K562 (cell line): ENCODE measurements around the gene BANF2. TPM values are rescaled to one million over a fixed set of nuclear protein-coding genes. Genes with fewer than 3 reads are reported as not detected.

Experiments used
- ATAC-seq: fragments of 200-7000 bp; cut with Tn5 transposase; 3 replicates; pipeline ENCODE4 v1.9.1; 2020; ENCODE audit warnings: moderate library complexity
- BruUV-seq: library from RNA; stranded (reverse); fragments of 400-500 nt; replicated peaks from 2 replicates; lab custom pipeline; 2021; lab: Mats Ljungman, UMichigan
- CTCF ChIA-PET: fragments of 300-600 bp; formaldehyde crosslinking; extraction: SDS; loops from one replicate; lab custom pipeline; 2021; ENCODE audit warnings: low intra/inter-chr PET ratio; lab: Yijun Ruan, JAX
- POLR2A ChIA-PET: fragments of 300-600, 350-650 bp; sonication (Branson Sonifier 250); formaldehyde crosslinking; extraction: SDS; loops from one replicate; lab custom pipeline; 2021; ENCODE audit warnings: antibody characterized with exemption, inconsistent platforms; lab: Yijun Ruan, JAX
- DNase-seq, 4 experiments: peaks; one replicate each; pipeline versions ENCODE4 v3.0.0 to v3.0.0-alpha.2; 2011 to 2018; ENCODE audit warnings: low spot score in 3 of 4, mixed read lengths in 3 of 4; ENCODE audit errors: extremely low read depth in 1 of 4
- FAIRE-seq: peaks from 2 replicates; lab custom pipeline; 2011; peaks lifted over from hg19 to GRCh38; lab: Jason Lieb, UNC
- H2AFZ ChIP-seq: 2 replicates; pipeline ENCODE4 v1.6.0; 2011; ENCODE audit warnings: low read depth, low read length, control low read depth, inconsistent platforms
- H3K27ac ChIP-seq: fragments of 200-600 bp; 3 replicates; pipeline ENCODE4 v1.8.0; 2011; ENCODE audit warnings: low read depth, mild to moderate bottlenecking, control low read depth, inconsistent platforms, low read length, moderate library complexity, mixed read lengths; ENCODE audit errors: extremely low read depth
- H3K27me3 ChIP-seq, 2 experiments: fragments of 300-600 bp in 1 of 2; 2 replicates in 1 of 2; 3 replicates in 1 of 2; pipeline versions ENCODE4 v1.6.0 to v1.8.0; 2011; ENCODE audit warnings: inconsistent platforms in 2 of 2, low read length in 2 of 2, mild to moderate bottlenecking in 1 of 2, mixed read lengths in 1 of 2, moderate library complexity in 1 of 2; ENCODE audit not compliant: control insufficient read depth in 2 of 2, insufficient read depth in 2 of 2
- H3K36me3 ChIP-seq: fragments of 300-600 bp; 3 replicates; pipeline ENCODE4 v1.8.0; 2011; ENCODE audit warnings: mild to moderate bottlenecking, low read length, inconsistent platforms; ENCODE audit not compliant: control insufficient read depth, insufficient read depth
- H3K4me1 ChIP-seq, 2 experiments: fragments of 200-600 bp in 1 of 2; replicated peaks in 1 of 2; 2 replicates in 1 of 2; 3 replicates in 1 of 2; pipeline versions ENCODE4 v1.5.1 to v1.8.0; 2011; ENCODE audit warnings: inconsistent platforms in 2 of 2, low read length in 2 of 2, mild to moderate bottlenecking in 1 of 2, mixed read lengths in 1 of 2, moderate library complexity in 1 of 2; ENCODE audit not compliant: control insufficient read depth in 2 of 2, insufficient read depth in 2 of 2
- H3K4me2 ChIP-seq: 2 replicates; pipeline ENCODE4 v1.6.1; 2011; ENCODE audit warnings: low read length, control low read depth, inconsistent platforms, mixed read lengths; ENCODE audit not compliant: insufficient read depth
- H3K4me3 ChIP-seq: fragments of 200-600 bp; sonication (generic), shearing (Covaris generic); 2 replicates; pipeline ENCODE4 v1.5.1; 2016; ENCODE audit warnings: control low read depth, inconsistent platforms
- H3K79me2 ChIP-seq: fragments of 200-600 bp; 3 replicates; pipeline ENCODE4 v1.8.0; 2011; ENCODE audit warnings: low read length, inconsistent platforms; ENCODE audit not compliant: control insufficient read depth, insufficient read depth
- H3K9ac ChIP-seq, 2 experiments: 2 replicates each; pipeline versions ENCODE4 v1.6.0 to v1.6.1; 2011; ENCODE audit warnings: low read depth in 2 of 2, low read length in 2 of 2, control low read depth in 1 of 2, inconsistent platforms in 1 of 2, mild to moderate bottlenecking in 1 of 2, mixed read lengths in 1 of 2; ENCODE audit not compliant: insufficient read depth in 1 of 2
- H3K9me1 ChIP-seq: one replicate; pipeline ENCODE4 v1.6.0; 2011; ENCODE audit warnings: inconsistent platforms, mild to moderate bottlenecking, low read length, moderate library complexity; ENCODE audit not compliant: control insufficient read depth, insufficient read depth
- H3K9me3 ChIP-seq: replicated peaks from 2 replicates; pipeline ENCODE4 v1.5.1; 2011; ENCODE audit warnings: low read depth, low read length, inconsistent platforms; ENCODE audit not compliant: control insufficient read depth, insufficient read depth
- H4K20me1 ChIP-seq: replicated peaks from 2 replicates; pipeline ENCODE4 v1.6.1; 2011; ENCODE audit warnings: low read length, inconsistent platforms, mixed read lengths; ENCODE audit not compliant: control insufficient read depth, insufficient read depth
- BRF1 ChIP-seq: IDR thresholded peaks from 3 replicates; pipeline ENCODE4 v1.6.1; 2011; ENCODE audit warnings: borderline replicate concordance, mild to moderate bottlenecking; ENCODE audit not compliant: insufficient read length; ENCODE audit errors: extremely low read depth
- DIDO1 ChIP-seq: fragments of 450-650 bp; IDR thresholded peaks from 2 replicates; pipeline ENCODE4 v1.6.1; 2016; ENCODE audit warnings: low read depth, missing biosample characterization, missing genetic modification characterization
- KAT2B ChIP-seq: IDR thresholded peaks from one replicate; pipeline ENCODE4 v1.6.1; 2012; ENCODE audit warnings: low read depth, mild to moderate bottlenecking, control low read depth, inconsistent platforms, low read length, moderate library complexity
- PRMT5 ChIP-seq: sonication (generic); formaldehyde crosslinking; IDR thresholded peaks from 2 replicates; pipeline ENCODE4 v1.5.0; 2020; ENCODE audit warnings: missing genetic modification reagents
- TCF7 ChIP-seq: sonication (generic); IDR thresholded peaks from 2 replicates; pipeline ENCODE4 v1.6.1; 2016; ENCODE audit warnings: antibody characterized with exemption, borderline replicate concordance
- TFAP4 ChIP-seq: sonication (generic); formaldehyde crosslinking; IDR thresholded peaks from 2 replicates; pipeline ENCODE4 v1.8.0; 2022; ENCODE audit warnings: missing genetic modification reagents, mild to moderate bottlenecking, moderate library complexity, borderline replicate concordance
- WHSC1 ChIP-seq: IDR thresholded peaks from one replicate; pipeline ENCODE4 v1.6.1; 2012; ENCODE audit warnings: low read length, control low read depth, inconsistent platforms
- ZNF77 ChIP-seq: fragments of 250-450 bp; sonication (Bioruptor Pico); IDR thresholded peaks from 2 replicates; pipeline ENCODE4 v1.5.0; 2020
- WGBS: fragments of 100-300 bp; shearing (Covaris generic); methylation state at CpG from one replicate; pipeline ENCODE4 v1.1.6; 2016; ENCODE audit warnings: low coverage, mixed read lengths; ENCODE audit not compliant: insufficient coverage; ENCODE audit errors: missing lambda C conversion rate; 5-methylcytosine and 5-hydroxymethylcytosine counted together
- in situ Hi-C: fragments of 300-500 bp; cut with MboI; formaldehyde crosslinking; loops from 4 replicates; pipeline ENCODE4 v1.15.0; 2018; ENCODE audit warnings: inconsistent platforms, mixed read lengths
- intact Hi-C: fragments of 100-400 bp; cut with micrococcal nuclease; formaldehyde crosslinking; loops from 2 replicates; pipeline ENCODE4 v1.14.2; 2022
- polyA plus RNA-seq, 8 experiments: library from polyadenylated mRNA; depleted of rRNA in 4 of 8; stranded (reverse) in 5 of 8; unstranded in 3 of 8; fragments of >200 nt; fragmentation: Nextera tagmentation in 2 of 8; fragmentation: Illumina TruSeq in 1 of 8; extraction: Ambion mirVana in 2 of 8; extraction: Trizol in 1 of 8; gene quantifications; 2 replicates each; pipeline versions ENCODE4 v1.2.1 to v1.2.3, GENCODE V29; 2011 to 2014; ENCODE audit warnings: inconsistent platforms in 1 of 8, missing spikeins in 1 of 8
- total RNA-seq, 7 experiments: library from RNA; depleted of rRNA in 6 of 7; stranded (reverse); fragments of >200 nt in 6 of 7; fragmentation: Illumina TruSeq in 2 of 7; extraction: Trizol in 2 of 7; gene quantifications; 2 replicates each; pipeline versions ENCODE4 v1.2.1 to v1.2.3, GENCODE V29; 2011 to 2021; ENCODE audit warnings: low replicate concordance in 1 of 7
- TF ChIP-seq, protein P1 (sequence below), 2 experiments: fragments of 450-650 bp in 1 of 2; sonication (generic) in 1 of 2; formaldehyde crosslinking in 1 of 2; IDR thresholded peaks; 2 replicates each; pipeline versions ENCODE4 v1.7.1 to v1.9.0; 2016 to 2022; ENCODE audit warnings: inconsistent platforms in 1 of 2, mild to moderate bottlenecking in 1 of 2, missing genetic modification reagents in 1 of 2

The BANF2 gene
- total and polyA plus RNA-seq, 9 of the 15 experiments (the other 6 are each of a cell fraction or from before 2014, with no cell fraction given): not detected

DNA sequence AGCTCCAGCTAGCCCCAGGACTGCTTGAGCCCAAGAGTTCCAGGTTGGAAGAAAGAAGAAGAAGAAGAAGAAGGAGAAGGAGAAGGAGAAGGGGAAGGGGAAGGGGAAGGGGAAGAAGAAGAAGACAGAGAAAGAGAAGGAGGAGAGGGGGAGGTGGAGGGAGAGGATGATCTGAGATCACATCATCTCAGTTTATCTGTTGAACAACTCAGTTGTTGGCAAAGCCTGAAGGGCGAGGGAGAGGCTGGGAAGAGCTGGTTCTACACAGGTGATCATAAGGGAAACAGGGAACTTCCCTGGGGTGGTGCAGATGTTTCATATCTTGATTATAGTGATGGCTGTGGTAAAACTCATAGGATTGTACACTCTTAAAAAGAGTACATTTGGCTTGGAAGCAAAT, 14.6 kb upstream of the BANF2 start:
- no peak overlapping the region for H3K4me3 ChIP-seq
- POLR2A ChIA-PET: no interaction called here
- H3K4me2 ChIP-seq: no peak overlapping the region
- FAIRE-seq (no peak), ATAC-seq (no peak), DNase-seq (no peak)
- no peak overlapping the region for H2AFZ ChIP-seq
- in situ Hi-C loops: no loop called here
- intact Hi-C loops: loop anchor here (10.0 kb wide), 2 partner anchors 210 to 310 kb away; no protein-coding TSS in a partner anchor
- peaks cover 8 to 20% of the 10 kb centered on the region in 2 experiments for H3K27me3 ChIP-seq
- WGBS: no CpG with 5 or more reads among the region's 1 CpG
- no peak overlapping the region for H3K27ac ChIP-seq
- H3K9ac ChIP-seq: no peak overlapping the region
- no peaks in the 10 kb centered on the region; the same call in 2 of the 3 replicates for H3K36me3 ChIP-seq
- H3K9me1 ChIP-seq: no peaks in the 10 kb centered on the region
- no TSS peak for BruUV-seq
- CTCF ChIA-PET: no interaction called here
- 0 out of 2 replicates have a peak, but pooled peaks cover under 1% of the 10 kb centered on the region for H4K20me1 ChIP-seq
- H3K79me2 ChIP-seq: peaks cover 10% of the 10 kb centered on the region
- H3K9me3 ChIP-seq: peaks cover 2% of the 10 kb centered on the region; the same call in 1 of the 2 replicates
- H3K4me1 ChIP-seq: peaks cover 6 to 10% of the 10 kb centered on the region in 2 experiments; a peak in 4 of 5 replicates
- TF ChIP-seq, protein P1, sequence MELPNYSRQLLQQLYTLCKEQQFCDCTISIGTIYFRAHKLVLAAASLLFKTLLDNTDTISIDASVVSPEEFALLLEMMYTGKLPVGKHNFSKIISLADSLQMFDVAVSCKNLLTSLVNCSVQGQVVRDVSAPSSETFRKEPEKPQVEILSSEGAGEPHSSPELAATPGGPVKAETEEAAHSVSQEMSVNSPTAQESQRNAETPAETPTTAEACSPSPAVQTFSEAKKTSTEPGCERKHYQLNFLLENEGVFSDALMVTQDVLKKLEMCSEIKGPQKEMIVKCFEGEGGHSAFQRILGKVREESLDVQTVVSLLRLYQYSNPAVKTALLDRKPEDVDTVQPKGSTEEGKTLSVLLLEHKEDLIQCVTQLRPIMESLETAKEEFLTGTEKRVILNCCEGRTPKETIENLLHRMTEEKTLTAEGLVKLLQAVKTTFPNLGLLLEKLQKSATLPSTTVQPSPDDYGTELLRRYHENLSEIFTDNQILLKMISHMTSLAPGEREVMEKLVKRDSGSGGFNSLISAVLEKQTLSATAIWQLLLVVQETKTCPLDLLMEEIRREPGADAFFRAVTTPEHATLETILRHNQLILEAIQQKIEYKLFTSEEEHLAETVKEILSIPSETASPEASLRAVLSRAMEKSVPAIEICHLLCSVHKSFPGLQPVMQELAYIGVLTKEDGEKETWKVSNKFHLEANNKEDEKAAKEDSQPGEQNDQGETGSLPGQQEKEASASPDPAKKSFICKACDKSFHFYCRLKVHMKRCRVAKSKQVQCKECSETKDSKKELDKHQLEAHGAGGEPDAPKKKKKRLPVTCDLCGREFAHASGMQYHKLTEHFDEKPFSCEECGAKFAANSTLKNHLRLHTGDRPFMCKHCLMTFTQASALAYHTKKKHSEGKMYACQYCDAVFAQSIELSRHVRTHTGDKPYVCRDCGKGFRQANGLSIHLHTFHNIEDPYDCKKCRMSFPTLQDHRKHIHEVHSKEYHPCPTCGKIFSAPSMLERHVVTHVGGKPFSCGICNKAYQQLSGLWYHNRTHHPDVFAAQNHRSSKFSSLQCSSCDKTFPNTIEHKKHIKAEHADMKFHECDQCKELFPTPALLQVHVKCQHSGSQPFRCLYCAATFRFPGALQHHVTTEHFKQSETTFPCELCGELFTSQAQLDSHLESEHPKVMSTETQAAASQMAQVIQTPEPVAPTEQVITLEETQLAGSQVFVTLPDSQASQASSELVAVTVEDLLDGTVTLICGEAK (IDR thresholded peaks at IDR 0.05): no peak
- TF ChIP-seq, protein P1 (CRISPR knock-in tag; IDR thresholded peaks at IDR 0.05): no peak
- TF ChIP-seq TFAP4 (no peak), TCF7 (no peak), BRF1 (no peak), PRMT5 (no peak), ZNF77 (no peak), WHSC1 (no peak), KAT2B (no peak), DIDO1 (tag) (no peak)
